SU-DHL-6 (cell line): Measurements from ENCODE around the gene CDK16.

ENCODE experiments used
- H2AFZ ChIP-seq: fragments of 200-600 bp; sonication (generic); 2 replicates; pipeline ENCODE4 v1.6.1; 2014; ENCODE audit warnings: low read depth, mild to moderate bottlenecking, moderate library complexity, mixed read lengths, antibody characterized with exemption, low read length; ENCODE audit not compliant: severe bottlenecking
- H3F3A ChIP-seq: fragments of 200-600 bp; shearing (Covaris generic); 2 replicates; pipeline ENCODE4 v1.6.0; 2016; ENCODE audit warnings: antibody characterized with exemption, mild to moderate bottlenecking; ENCODE audit not compliant: insufficient read depth
- H3K27ac ChIP-seq: fragments of 200-600 bp; sonication (generic); 2 replicates; pipeline ENCODE4 v1.5.1; 2016; ENCODE audit warnings: low read depth, mild to moderate bottlenecking, low read length, moderate library complexity, mixed read lengths
- H3K27me3 ChIP-seq: fragments of 200-600 bp; sonication (generic), shearing (Covaris generic); 2 replicates; pipeline ENCODE4 v1.6.0; 2014; ENCODE audit warnings: mild to moderate bottlenecking, low read length
- H3K36me3 ChIP-seq: fragments of 200-600 bp; sonication (generic); 2 replicates; pipeline ENCODE4 v1.6.1; 2014; ENCODE audit warnings: mild to moderate bottlenecking, low read length, mixed read lengths
- H3K4me2 ChIP-seq: fragments of 300-600, 200-600 bp; shearing (Covaris generic), sonication (generic); 2 replicates; pipeline ENCODE4 v1.6.0; 2014; ENCODE audit warnings: low read length, low read depth, mild to moderate bottlenecking; ENCODE audit not compliant: poor library complexity, severe bottlenecking
- H3K4me3 ChIP-seq: fragments of 200-600 bp; sonication (generic); 2 replicates; pipeline ENCODE4 v1.5.1; 2014; ENCODE audit warnings: antibody characterized with exemption, low read length, mild to moderate bottlenecking, mixed read lengths; ENCODE audit not compliant: insufficient read depth, poor library complexity, severe bottlenecking
- H3K79me2 ChIP-seq: fragments of 200-600 bp; sonication (generic); 2 replicates; pipeline ENCODE4 v1.6.1; 2014; ENCODE audit warnings: mild to moderate bottlenecking, low read length, moderate library complexity; ENCODE audit not compliant: insufficient read depth
- H3K9ac ChIP-seq: fragments of 200-600 bp; sonication (generic); 2 replicates; pipeline ENCODE4 v1.7.0; 2014; ENCODE audit warnings: mild to moderate bottlenecking, low read length
- H3K9me2 ChIP-seq: fragments of 200-600 bp; sonication (generic); replicated peaks from 2 replicates; pipeline ENCODE4 v1.6.1; 2014; ENCODE audit warnings: low read length; ENCODE audit not compliant: insufficient read depth
- H3K9me3 ChIP-seq: fragments of 200-600 bp; sonication (generic); 2 replicates; pipeline ENCODE4 v1.6.1; 2014; ENCODE audit warnings: low read length, mixed read lengths; ENCODE audit not compliant: insufficient read depth
- H4K20me1 ChIP-seq: fragments of 200-600 bp; sonication (generic); 2 replicates; pipeline ENCODE4 v1.6.1; 2014; ENCODE audit warnings: low read depth, mild to moderate bottlenecking, antibody characterized with exemption, low read length, moderate library complexity, mixed read lengths
- EZH2phosphoT487 ChIP-seq: fragments of 200-600 bp; sonication (generic), shearing (Covaris generic); conservative IDR thresholded peaks from 2 replicates; pipeline ENCODE4 v1.6.1; 2018; ENCODE audit warnings: mild to moderate bottlenecking, antibody characterized with exemption, low read length, moderate library complexity, mixed read lengths
- TF ChIP-seq, protein P1 (sequence below): fragments of 200-600 bp; sonication (generic); IDR thresholded peaks from one replicate; pipeline ENCODE4 v1.5.1; 2017; ENCODE audit warnings: antibody characterized with exemption, mild to moderate bottlenecking, low read length, moderate library complexity; ENCODE audit not compliant: insufficient read depth, poor library complexity, severe bottlenecking

Gene CDK16

GRCh38 chrX:47175588-47175980, 42.9 kb upstream of the CDK16 start:
- Histone ChIP-seq H3F3A (no peaks in the 10 kb centered on the region), H3K4me3 (no peak overlapping the region), H3K9ac (no peak overlapping the region), H3K27ac (no peak overlapping the region), H3K79me2 (no peaks in the 10 kb centered on the region), H3K36me3 (no peaks in the 10 kb centered on the region), H3K4me2 (no peak overlapping the region), H2AFZ (no peak overlapping the region), H3K9me3 (no peaks in the 10 kb centered on the region), H3K9me2 (no peaks in the 10 kb centered on the region), H4K20me1 (no peaks in the 10 kb centered on the region), H3K27me3 (no peaks in the 10 kb centered on the region)
- TF ChIP-seq, protein P1, sequence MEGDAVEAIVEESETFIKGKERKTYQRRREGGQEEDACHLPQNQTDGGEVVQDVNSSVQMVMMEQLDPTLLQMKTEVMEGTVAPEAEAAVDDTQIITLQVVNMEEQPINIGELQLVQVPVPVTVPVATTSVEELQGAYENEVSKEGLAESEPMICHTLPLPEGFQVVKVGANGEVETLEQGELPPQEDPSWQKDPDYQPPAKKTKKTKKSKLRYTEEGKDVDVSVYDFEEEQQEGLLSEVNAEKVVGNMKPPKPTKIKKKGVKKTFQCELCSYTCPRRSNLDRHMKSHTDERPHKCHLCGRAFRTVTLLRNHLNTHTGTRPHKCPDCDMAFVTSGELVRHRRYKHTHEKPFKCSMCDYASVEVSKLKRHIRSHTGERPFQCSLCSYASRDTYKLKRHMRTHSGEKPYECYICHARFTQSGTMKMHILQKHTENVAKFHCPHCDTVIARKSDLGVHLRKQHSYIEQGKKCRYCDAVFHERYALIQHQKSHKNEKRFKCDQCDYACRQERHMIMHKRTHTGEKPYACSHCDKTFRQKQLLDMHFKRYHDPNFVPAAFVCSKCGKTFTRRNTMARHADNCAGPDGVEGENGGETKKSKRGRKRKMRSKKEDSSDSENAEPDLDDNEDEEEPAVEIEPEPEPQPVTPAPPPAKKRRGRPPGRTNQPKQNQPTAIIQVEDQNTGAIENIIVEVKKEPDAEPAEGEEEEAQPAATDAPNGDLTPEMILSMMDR: no peak
- TF ChIP-seq EZH2phosphoT487: no peak

DNA sequence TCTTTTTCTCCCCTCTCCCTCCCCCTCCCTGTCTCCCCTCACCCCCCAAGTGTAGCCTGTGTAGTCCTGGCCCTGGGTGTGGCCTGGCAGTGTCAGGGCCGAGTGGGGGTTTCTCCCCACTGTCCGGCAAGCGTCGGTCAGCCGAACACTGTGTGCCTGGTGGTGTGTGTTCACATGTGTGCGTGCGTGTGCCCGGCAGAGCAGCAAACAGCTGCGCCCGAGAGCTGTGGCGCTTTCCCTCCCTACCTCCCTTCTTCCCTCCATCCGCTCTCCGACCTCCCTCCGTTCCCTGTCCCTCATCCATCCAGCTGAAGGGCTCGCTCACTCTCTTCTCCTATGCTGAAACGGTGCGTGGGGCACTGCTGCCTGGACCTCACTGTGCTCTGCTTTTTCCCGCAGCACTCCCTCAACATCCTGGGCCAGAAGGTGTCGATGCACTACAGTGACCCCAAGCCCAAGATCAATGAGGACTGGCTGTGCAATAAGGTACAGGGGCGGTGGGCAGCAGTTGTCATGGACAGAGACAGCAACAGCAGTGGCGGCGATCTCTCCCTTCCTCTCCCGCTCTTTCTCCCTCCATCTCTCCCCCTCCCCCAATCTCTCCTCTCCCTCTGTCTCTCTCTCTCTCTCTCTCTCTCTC, 42.3 kb upstream of the CDK16 start:
- Histone ChIP-seq H4K20me1 (no peaks in the 10 kb centered on the region), H3F3A (no peaks in the 10 kb centered on the region), H3K27ac (no peak overlapping the region), H3K27me3 (no peaks in the 10 kb centered on the region), H3K9me3 (no peaks in the 10 kb centered on the region), H2AFZ (no peak overlapping the region), H3K4me2 (no peak overlapping the region), H3K79me2 (no peaks in the 10 kb centered on the region), H3K9me2 (no peaks in the 10 kb centered on the region), H3K36me3 (no peaks in the 10 kb centered on the region), H3K9ac (no peak overlapping the region), H3K4me3 (no peak overlapping the region)
- TF ChIP-seq, protein P1: no peak
- no peak for TF ChIP-seq EZH2phosphoT487

DNA sequence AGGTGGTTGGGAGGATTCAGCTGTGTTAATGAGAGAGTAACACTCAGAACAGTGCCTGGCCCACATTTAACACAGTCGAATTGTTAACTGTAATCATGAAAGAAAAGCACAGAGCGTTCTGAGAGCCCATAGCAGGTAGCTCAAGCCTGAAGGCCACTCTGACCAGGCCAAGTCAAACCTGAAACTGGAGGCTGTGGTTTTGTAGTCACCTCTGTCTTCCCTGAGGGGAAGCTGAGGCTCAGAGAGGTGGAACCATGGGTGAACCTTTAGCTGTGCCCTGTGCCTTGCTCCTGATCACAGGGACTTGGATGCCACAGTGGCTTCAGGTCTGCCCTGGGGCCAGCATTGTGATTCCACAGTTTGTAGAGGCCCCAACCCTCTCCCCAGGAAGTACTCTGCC, 41.4 kb upstream of the CDK16 start:
- Histone ChIP-seq H3K27me3 (no peaks in the 10 kb centered on the region), H3K9me3 (no peaks in the 10 kb centered on the region), H3F3A (no peaks in the 10 kb centered on the region), H3K9ac (no peak overlapping the region), H2AFZ (no peak overlapping the region), H3K4me3 (no peak overlapping the region), H3K9me2 (no peaks in the 10 kb centered on the region), H3K27ac (no peak overlapping the region), H4K20me1 (no peaks in the 10 kb centered on the region), H3K36me3 (no peaks in the 10 kb centered on the region), H3K4me2 (no peak overlapping the region), H3K79me2 (no peaks in the 10 kb centered on the region)
- TF ChIP-seq EZH2phosphoT487: no peak
- TF ChIP-seq, protein P1: no peak
